Kidney capillary endothelial cell (primary cell): ENCODE data around the gene HAPLN1.

Experiments used
- DNase-seq: peaks from one replicate; pipeline ENCODE4 v3.0.0-alpha.2; 2018; ENCODE audit warnings: low spot score

HAPLN1 gene

GRCh38 chr5:83641946-83642345, 78.7 kb downstream of the HAPLN1 start:
- no peak for DNase-seq

- DNase-seq, result no peak
Measured at GRCh38 chr5:83639911-83640310, 80.7 kb downstream of the HAPLN1 start.

DNA sequence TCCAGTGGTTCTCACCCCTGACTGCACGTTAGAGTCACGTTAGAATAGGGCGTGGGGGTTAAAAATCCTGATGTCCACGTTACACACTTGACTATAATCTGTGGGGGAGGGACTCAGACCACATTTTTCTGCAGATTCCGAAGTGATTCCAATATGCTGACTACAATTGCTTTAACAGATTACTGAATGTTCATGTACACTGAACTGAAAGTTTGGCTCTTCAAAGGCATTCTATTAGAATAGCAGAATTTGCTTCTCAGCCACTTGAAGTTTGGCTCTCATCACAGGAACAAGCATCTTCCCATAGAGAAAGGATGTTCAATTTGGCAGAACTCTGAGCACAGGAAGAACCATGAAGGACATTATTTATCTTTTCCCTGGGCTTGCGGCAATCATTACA, 84.5 kb downstream of the HAPLN1 start:
- no peak for DNase-seq

GRCh38 chr5:83633285-83633684, 87.4 kb downstream of the HAPLN1 start:
- no peak for DNase-seq

GRCh38 chr5:83632874-83633273, 87.8 kb downstream of the HAPLN1 start:
- DNase-seq, result no peak

DNA sequence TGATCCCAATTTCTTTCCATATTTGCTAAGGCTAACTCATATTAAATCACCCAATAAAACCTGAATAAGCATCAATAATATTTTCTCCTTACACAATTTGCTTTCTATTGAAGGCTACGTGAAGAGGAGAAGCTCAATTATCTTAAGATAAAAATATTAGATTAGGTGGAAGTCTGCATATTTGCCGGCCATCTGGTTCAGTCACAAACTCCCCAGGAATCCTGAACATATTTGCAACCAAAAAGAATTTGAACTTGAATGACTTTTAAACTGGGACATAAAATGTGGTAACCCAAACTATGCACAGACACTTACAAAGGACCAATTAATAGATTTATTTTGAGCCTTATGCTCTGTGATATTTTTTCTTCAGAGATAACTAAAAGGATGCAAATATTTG, 92.3 kb downstream of the HAPLN1 start:
- DNase-seq, result no peak

DNA sequence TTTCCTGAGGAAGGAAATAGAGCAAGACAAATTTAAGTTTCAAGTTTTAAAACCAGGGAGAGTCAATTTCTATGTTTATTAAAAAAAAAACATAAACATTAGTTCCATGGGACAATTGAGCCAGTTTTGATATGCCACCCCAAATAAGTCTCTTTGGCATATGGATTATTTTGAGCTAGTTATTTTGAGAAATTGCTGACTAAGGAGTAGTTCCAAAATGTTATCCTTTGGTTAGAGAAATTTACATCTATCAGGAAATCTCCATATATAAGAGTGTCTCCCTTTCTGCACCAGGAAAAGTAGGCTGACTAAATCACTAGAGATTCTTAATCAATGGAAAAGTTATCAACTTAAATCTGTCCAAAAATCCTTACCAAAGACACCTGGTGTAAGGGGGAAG, 105.8 kb downstream of the HAPLN1 start:
- no peak for DNase-seq

- peak; percentile 33 for DNase-seq
Measured at GRCh38 chr5:83608122-83608521, 112.5 kb downstream of the HAPLN1 start.

DNA sequence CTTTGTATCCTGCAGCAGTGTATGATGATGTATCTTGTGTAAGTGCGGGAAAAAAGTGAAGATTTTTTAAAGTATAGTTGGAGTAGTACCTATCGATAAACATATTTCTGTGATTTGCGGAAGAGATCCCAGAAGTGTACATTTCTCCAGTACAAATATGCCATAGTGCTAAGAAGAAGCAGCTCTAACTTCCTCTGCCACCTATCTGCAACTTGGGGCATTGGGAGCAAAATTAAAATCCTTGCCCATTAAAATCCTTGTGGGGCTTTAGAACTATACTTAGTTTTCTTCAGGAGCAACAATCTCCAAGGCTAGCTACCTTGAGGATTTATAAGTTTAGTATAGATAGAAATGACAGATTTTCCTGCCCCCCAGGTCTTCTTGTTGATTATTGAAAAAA, 125.4 kb downstream of the HAPLN1 start:
- no peak for DNase-seq

GRCh38 chr5:83590966-83591365, 129.7 kb downstream of the HAPLN1 start:
- DNase-seq, result no peak

DNA sequence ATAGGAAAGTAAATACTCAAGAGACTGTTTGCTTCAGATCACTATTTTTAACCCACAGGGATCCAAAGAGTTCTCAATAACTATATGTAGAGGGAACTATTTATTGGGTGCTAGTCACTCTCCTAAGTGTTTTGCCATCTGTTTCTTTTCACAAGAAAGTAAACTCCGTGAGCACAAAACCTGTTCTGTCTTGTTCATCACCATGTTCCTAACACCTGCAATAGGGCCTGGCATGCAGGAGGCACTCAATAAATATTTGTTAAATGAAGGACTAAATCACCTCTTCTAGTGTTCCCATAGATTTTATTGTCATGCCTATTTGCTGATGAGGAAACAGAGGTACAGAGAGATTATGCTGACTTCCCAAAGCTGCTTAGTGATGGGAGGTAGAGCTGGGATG, 130.9 kb downstream of the HAPLN1 start:
- DNase-seq, result no peak
